Loucy (cell line): Measurements from ENCODE around the gene SLCO4A1.

Experiments used
- H2AFZ ChIP-seq: fragments of 200-600 bp; sonication (generic); 2 replicates; pipeline ENCODE4 v1.6.0; 2016; ENCODE audit warnings: antibody characterized with exemption, mild to moderate bottlenecking, low read length, moderate library complexity
- H3F3A ChIP-seq: fragments of 200-600 bp; 2 replicates; pipeline ENCODE4 v1.6.0; 2016; ENCODE audit warnings: antibody characterized with exemption, low read depth, mild to moderate bottlenecking
- H3K27me3 ChIP-seq: fragments of 200-600 bp; sonication (generic); 2 replicates; pipeline ENCODE4 v1.6.1; 2014; ENCODE audit warnings: low read length, mild to moderate bottlenecking; ENCODE audit not compliant: insufficient read depth, poor library complexity, severe bottlenecking
- H3K36me3 ChIP-seq: fragments of 200-600 bp; sonication (generic); 2 replicates; pipeline ENCODE4 v1.6.1; 2016; ENCODE audit warnings: low read length; ENCODE audit not compliant: insufficient read depth
- H3K4me1 ChIP-seq: fragments of 200-600 bp; sonication (generic); 2 replicates; pipeline ENCODE4 v1.5.1; 2014; ENCODE audit warnings: low read length, mild to moderate bottlenecking; ENCODE audit not compliant: insufficient read depth, poor library complexity, severe bottlenecking
- H3K4me2 ChIP-seq: fragments of 200-600 bp; sonication (generic); 2 replicates; pipeline ENCODE4 v1.6.0; 2014; ENCODE audit warnings: antibody characterized with exemption, low read length, low read depth, mild to moderate bottlenecking; ENCODE audit not compliant: poor library complexity, severe bottlenecking
- H3K4me3 ChIP-seq: fragments of 200-600 bp; sonication (generic); 2 replicates; pipeline ENCODE4 v1.5.1; 2014; ENCODE audit warnings: low read length, mild to moderate bottlenecking, mixed read lengths; ENCODE audit not compliant: poor library complexity, severe bottlenecking
- H3K79me2 ChIP-seq: fragments of 200-600 bp; sonication (generic); 2 replicates; pipeline ENCODE4 v1.6.1; 2014; ENCODE audit warnings: low read length; ENCODE audit not compliant: insufficient read depth
- H3K9ac ChIP-seq: fragments of 200-600 bp; sonication (generic); 2 replicates; pipeline ENCODE4 v1.6.0; 2014; ENCODE audit warnings: mild to moderate bottlenecking, low read depth, low read length, moderate library complexity; ENCODE audit not compliant: poor library complexity, severe bottlenecking
- H3K9me2 ChIP-seq: fragments of 200-600 bp; sonication (generic); replicated peaks from 2 replicates; pipeline ENCODE4 v1.6.1; 2016; ENCODE audit warnings: low read depth, low read length, mixed read lengths
- H3K9me3 ChIP-seq: fragments of 200-600 bp; sonication (generic); 2 replicates; pipeline ENCODE4 v1.6.1; 2014; ENCODE audit warnings: mild to moderate bottlenecking, antibody characterized with exemption, low read length, low read depth; ENCODE audit not compliant: insufficient read depth
- H4K20me1 ChIP-seq: fragments of 200-600 bp; sonication (generic); 2 replicates; pipeline ENCODE4 v1.6.0; 2014; ENCODE audit warnings: antibody characterized with exemption, low read length, mild to moderate bottlenecking; ENCODE audit not compliant: insufficient read depth, poor library complexity, severe bottlenecking
- CTCF ChIP-seq: fragments of 200-600 bp; sonication (generic); conservative IDR thresholded peaks from 2 replicates; pipeline ENCODE4 v1.5.1; 2014; ENCODE audit warnings: mild to moderate bottlenecking, antibody characterized with exemption, low read length
- EZH2phosphoT487 ChIP-seq: fragments of 200-600 bp; IDR thresholded peaks from 2 replicates; pipeline ENCODE4 v1.6.1; 2018; ENCODE audit warnings: antibody characterized with exemption, mild to moderate bottlenecking, moderate library complexity, borderline replicate concordance

The SLCO4A1 gene

GRCh38 chr20:62690261-62690820 lies 48.0 kb downstream of the SLCO4A1 start:
- Histone ChIP-seq H3K4me2 (no peak overlapping the region), H3K9ac (no peak overlapping the region), H2AFZ (no peak overlapping the region), H3K36me3 (no peaks in the 10 kb centered on the region), H3K79me2 (no peaks in the 10 kb centered on the region), H3K9me2 (no peaks in the 10 kb centered on the region), H3K27me3 (no peaks in the 10 kb centered on the region), H3K4me1 (no peaks in the 10 kb centered on the region), H3K9me3 (no peaks in the 10 kb centered on the region), H3K4me3 (no peak overlapping the region), H3F3A (no peaks in the 10 kb centered on the region), H4K20me1 (no peaks in the 10 kb centered on the region)
- no peak for TF ChIP-seq CTCF
- no peak for TF ChIP-seq EZH2phosphoT487

GRCh38 chr20:62691487-62691886 lies 49.2 kb downstream of the SLCO4A1 start:
- Histone ChIP-seq H2AFZ (no peak overlapping the region), H4K20me1 (no peaks in the 10 kb centered on the region), H3K4me1 (no peaks in the 10 kb centered on the region), H3K4me3 (no peak overlapping the region), H3K36me3 (no peaks in the 10 kb centered on the region), H3K9ac (no peak overlapping the region), H3K4me2 (no peak overlapping the region), H3F3A (no peaks in the 10 kb centered on the region), H3K27me3 (no peaks in the 10 kb centered on the region), H3K9me2 (no peaks in the 10 kb centered on the region), H3K79me2 (no peaks in the 10 kb centered on the region), H3K9me3 (no peaks in the 10 kb centered on the region)
- TF ChIP-seq CTCF (no peak), EZH2phosphoT487 (no peak)

GRCh38 chr20:62692176-62692575 lies 49.9 kb downstream of the SLCO4A1 start:
- Histone ChIP-seq H3K79me2 (no peaks in the 10 kb centered on the region), H2AFZ (no peak overlapping the region), H3K9me2 (no peaks in the 10 kb centered on the region), H3K4me2 (no peak overlapping the region), H3K4me3 (no peak overlapping the region), H3K9ac (no peak overlapping the region), H3F3A (no peaks in the 10 kb centered on the region), H3K9me3 (no peaks in the 10 kb centered on the region), H3K4me1 (no peaks in the 10 kb centered on the region), H3K27me3 (no peaks in the 10 kb centered on the region), H4K20me1 (no peaks in the 10 kb centered on the region), H3K36me3 (no peaks in the 10 kb centered on the region)
- TF ChIP-seq EZH2phosphoT487, result no peak
- no peak for TF ChIP-seq CTCF
